GM12873 (cell line): ENCODE data around the gene SBNO2.

Experiments
- TF ChIP-seq, protein P1 (sequence below): IDR thresholded peaks from 2 replicates; pipeline ENCODE4 v1.5.1; 2012; ENCODE audit warnings: low read depth, mild to moderate bottlenecking, moderate library complexity, low read length, control low read depth; ENCODE audit not compliant: insufficient read depth; ENCODE audit errors: missing control alignments

SBNO2 gene

DNA sequence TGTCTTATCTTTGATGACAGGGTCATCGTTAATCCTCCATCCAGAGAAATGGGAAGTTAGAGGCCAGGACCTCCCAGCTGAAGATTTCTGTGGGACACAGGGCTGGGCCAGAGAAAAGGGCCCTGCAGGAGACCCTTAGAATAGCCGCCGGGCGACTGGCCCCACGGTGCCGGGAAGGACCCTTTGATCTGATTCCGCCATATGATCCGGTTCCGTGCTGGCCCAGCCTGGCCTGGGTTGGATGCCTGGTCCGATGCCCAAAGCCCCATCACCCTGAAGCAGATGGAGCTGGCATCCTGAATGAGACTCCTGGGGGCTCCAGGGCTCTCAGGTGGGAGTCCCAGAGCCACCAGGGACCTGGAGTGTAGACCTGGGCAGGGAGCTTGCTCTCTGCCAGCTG lies 25.5 kb upstream of the SBNO2 start:
- TF ChIP-seq, protein P1, sequence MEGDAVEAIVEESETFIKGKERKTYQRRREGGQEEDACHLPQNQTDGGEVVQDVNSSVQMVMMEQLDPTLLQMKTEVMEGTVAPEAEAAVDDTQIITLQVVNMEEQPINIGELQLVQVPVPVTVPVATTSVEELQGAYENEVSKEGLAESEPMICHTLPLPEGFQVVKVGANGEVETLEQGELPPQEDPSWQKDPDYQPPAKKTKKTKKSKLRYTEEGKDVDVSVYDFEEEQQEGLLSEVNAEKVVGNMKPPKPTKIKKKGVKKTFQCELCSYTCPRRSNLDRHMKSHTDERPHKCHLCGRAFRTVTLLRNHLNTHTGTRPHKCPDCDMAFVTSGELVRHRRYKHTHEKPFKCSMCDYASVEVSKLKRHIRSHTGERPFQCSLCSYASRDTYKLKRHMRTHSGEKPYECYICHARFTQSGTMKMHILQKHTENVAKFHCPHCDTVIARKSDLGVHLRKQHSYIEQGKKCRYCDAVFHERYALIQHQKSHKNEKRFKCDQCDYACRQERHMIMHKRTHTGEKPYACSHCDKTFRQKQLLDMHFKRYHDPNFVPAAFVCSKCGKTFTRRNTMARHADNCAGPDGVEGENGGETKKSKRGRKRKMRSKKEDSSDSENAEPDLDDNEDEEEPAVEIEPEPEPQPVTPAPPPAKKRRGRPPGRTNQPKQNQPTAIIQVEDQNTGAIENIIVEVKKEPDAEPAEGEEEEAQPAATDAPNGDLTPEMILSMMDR = no peak

DNA sequence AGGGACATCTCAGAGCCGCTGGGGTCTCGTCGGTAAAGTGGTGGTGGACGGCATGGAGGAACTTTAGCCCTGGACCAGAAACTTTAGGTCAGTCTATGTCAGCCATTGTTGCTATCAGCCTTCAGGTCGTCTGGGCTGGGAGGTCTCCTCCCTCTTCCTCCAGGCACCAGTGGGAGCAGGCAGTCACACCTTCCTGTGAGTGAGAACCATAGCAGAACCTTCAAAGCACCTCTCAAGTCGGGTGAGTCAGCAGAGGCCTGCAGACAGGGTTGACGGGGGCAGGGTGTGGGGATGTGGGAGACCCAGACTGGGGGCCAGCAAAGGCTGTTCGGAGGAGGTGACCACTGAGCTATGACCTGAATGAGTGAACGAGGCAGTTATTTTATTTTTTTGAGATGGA lies 15.4 kb upstream of the SBNO2 start:
- TF ChIP-seq, protein P1 = no peak

DNA sequence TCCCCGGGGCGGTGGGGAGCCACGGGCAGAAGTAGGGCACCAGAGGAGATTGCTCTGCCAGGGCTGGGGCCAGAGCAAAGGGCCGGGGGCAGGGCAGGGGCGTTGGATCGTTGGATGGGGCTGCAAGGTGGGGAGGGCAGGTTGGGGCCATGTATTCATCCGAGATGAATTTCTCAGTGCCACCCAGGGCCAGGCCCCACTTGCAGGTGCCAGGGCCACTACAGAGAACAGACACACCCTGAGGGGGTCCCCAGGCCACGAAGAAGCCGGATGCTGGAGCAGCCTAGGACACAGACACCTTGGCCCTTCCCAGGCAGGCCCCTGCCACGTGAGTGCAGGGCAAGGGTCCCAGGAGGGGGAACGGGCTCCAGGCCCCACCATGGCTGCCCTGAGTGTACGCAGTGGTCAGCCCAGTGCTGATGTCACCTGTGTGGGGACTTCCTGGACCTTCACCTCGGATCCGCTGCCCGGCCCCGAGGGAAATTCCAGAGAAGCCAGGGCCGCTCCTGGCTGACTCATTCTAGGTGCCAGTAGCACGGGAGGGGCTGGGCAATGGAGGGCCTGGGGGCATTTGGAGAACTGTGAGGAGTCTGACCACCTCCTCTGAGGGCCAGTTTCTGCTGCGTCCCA lies 9.6 kb upstream of the SBNO2 start:
- TF ChIP-seq, protein P1 = no peak

DNA sequence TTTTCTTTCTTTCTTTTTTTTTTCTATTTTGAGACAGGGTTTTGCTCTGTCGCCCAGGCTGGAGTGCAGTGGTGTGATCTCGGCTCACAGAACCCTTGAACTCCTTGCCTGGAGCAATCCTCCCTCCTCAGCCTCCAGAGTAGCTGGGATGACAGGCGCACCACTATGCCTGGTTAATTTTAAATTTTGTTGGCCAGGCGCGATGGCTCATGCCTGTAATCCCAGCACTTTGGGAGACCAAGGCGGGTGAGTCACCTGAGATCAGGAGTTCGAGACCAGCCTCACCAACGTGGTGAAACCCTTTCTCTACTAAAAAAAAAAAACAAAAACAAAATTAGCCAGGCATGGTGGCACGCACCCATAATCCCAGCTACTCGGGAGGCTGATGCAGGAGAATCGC lies 8.7 kb upstream of the SBNO2 start:
- TF ChIP-seq, protein P1 = no peak

DNA sequence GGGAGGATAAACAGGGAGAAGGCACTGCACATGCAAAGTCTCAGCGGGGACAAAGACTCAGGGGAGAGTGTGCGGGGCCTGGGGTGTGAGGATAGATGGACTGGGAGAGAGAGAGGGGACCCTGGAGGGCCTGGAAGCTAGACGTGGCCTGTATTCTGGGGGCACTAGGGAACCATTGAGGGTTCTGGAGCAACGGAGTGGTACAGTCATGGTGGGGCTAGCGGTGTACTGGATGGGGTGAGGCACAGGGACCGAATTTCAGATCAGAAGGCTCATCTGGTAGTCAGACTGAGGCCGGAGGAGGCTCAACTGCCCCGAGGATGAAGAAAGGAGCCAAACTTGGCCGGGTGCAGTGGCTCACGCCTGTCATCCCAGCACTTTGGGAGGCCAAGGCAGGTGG lies 8.0 kb upstream of the SBNO2 start:
- TF ChIP-seq, protein P1 = no peak

DNA sequence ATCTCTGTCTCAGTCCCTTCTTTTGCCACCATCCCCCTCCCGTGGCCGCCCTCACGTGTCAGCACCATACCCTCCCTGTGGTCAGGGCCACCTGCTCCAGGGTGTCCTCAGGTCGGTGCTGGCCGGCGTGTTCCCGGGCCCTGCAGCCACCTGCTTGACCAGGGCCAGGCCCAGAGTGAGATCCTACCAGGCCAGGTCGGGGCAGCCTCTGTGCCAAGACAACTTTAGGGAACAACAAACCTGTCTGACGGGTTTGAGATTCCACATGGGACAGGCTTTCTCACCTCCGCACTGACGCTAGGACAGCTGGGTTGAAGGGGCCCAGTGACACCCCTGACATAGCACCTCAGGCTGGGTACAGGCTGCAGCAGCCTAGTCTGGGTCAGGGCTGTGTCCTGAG lies 7.5 kb upstream of the SBNO2 start:
- TF ChIP-seq, protein P1 = no peak

DNA sequence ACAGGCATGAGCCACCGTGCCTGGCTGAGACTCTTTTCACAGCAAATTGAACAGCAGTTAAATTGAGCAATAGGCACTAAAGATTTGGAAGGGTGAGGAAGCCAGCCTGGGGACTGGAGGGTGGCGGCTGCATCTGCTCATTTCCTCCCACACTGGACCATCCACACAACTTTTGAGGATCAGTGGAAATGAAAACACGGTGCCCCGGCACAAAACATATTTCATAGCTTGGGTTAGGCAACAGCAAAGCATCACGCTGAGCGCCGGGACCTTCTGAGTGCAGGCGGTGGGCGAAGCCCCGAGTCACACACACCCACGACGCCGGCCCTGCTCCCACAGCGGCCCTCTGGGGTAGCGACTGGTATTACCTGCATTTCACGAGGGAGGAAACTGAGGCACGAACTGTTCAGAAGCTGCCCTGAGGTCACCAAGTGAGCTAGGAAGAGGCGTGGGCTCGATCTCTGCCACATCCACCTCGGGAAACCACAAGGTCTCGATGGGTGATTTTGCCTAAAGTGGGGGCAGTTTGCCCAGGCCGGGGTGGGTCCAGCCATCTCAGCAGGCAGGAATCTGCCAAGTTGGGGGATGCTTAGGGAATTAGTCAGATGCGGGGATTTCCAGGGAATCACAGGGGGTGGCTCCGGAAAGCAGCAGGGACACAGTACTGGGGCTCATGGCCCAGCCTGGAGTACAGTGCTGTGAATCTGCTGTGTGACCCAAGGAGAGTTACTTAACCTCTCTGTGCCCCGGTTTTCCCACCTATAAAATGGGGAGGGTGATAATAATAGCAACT lies 3.5 kb upstream of the SBNO2 start:
- TF ChIP-seq, protein P1 = no peak
